ENCODE measurements around the gene ACTN2.

The ACTN2 gene

DNA sequence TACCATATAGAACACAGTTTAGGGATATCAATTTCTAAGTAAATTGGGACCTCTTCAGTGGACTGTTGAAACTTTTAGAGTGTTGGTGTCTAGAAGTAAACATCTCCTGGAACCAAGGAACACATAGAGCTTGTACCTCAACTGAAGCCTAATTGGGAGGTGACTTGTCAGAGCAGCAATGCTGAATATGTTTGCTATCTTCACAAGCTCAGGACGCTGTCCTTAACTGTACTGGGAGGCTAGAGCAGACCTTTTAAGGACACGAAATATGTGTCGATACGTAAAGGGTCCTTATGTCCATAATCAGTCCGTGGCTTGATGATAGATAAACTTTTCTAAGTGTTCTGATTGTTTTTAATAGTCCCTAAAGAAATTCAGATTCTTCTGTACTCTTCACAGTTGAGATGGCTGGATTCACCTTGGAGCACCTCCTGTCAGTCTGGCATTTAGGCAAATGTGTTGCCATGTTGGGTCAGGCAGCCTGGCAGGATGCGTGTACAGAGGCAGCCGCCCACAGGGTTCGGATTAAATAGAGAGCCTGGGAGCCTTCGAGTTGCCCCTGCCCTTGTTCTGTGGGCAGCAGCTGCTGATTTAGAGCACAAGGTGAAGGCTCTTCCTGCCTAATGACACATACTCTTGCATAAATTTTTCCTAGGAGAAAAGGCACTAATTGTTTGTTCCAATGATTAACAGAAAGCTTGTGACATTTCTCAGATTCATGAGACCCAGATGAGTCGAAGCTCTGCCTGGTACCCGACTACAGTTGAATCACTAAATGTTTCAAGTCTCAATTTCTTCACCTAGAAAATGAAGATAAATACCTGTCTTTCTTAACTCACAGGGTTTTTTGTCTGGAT, 3.6 kb downstream of the ACTN2 start:
- no peak for DNase-seq (ENCODE audit: low read depth in 1 of 2, low spot score in 1 of 2)

DNA sequence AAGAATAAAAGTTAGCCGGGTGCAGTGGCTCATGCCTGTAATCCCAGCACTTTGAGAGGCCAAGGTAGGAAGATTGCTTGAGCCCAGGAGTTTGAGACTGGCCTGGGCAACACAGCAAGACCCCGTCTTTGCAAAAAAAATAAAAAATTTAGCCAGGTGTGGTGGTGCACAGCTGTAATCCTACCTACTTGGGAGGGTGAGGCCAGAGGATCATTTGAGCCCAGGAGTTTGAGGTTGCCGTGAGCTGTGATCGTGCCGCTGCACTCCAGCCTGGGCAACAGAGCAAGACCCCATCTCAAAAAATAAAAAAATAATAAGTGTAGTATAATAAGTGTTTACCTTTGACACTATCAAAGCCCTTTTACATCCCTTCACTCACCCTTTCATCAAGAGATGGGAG, 5.0 kb downstream of the ACTN2 start:
- DNase-seq (ENCODE audit: low read depth in 1 of 2, low spot score in 1 of 2): no peak

DNA sequence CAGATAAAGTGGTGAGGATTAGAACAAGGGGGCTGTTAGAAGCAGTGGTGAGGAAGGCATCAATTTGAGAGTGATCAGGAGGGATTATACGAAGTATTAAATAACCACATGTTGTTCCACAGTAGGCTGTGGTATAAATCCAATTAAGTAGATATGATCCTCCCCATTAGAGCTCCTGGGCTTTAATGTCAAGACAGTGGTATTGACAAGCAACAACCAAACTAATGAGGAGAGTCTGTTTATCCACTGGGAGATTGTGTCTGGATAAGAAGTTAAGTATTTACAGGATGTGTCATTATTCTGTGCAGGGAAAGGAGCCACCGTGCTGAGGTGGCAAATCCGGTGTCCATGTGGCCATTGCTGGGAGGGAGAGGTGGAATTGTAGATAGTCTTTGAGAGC, 5.8 kb downstream of the ACTN2 start:
- DNase-seq (ENCODE audit: low read depth in 1 of 2, low spot score in 1 of 2): no peak

DNA sequence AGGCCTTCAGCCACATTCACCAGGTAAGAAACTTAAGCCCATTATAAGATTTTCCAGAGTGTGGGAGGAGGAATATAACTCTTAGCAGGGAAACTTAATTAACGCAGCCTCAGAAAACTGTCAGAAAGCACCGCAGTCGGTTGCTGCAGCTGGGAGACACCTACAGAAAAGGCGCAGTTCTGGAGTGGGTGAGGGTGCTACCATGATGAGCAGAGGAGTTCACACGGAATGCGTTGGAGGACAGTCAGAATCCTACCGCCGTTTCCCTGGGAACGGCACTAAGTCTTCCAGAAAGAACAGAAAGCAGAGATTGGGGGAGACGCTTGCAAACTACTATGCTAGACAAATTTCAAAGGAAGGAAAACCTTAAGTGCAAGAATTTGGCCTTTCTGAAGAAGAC, 6.4 kb downstream of the ACTN2 start:
- DNase-seq (ENCODE audit: low read depth in 1 of 2, low spot score in 1 of 2): no peak

DNA sequence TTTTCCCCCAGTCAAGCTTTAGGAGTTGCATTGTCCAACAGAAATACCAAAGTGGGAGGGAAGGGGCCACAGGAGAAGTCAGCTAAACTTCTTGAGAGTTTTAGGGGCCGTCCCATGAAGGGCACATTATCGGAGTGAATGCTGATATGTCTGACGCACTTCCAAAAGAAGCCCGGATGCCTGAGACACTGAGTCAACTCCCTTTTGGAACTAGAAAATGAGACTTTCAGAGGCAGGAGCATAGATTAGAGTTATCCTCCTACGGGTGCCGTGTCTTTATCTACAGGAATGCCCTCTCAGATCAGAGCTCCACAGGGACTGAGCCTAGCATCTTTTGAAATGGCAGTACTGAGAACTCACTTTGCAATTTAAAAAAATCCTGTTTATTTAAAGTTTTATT, 13.1 kb downstream of the ACTN2 start:
- DNase-seq (ENCODE audit: low read depth in 1 of 2, low spot score in 1 of 2): no peak

DNA sequence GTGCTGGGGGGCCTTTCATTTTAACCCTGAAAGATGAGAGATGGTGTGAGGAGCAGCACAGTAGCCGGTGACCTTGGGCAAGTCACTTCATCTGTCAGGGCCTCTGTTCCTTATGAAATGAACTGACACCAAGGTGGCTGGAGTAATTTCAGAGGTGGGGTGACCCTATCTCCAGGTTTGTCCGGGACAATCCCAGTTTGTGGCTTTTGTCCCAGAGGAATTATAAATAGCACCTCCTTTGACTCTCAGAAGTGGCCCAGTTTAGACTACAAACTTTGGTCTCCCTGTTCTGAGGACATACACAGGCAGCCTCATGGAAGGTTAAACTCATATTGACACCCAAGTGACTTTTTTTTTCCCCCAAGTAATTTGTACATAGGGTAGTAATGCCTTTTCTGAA, 14.6 kb downstream of the ACTN2 start:
- no peak for DNase-seq (ENCODE audit: low read depth in 1 of 2, low spot score in 1 of 2)

DNA sequence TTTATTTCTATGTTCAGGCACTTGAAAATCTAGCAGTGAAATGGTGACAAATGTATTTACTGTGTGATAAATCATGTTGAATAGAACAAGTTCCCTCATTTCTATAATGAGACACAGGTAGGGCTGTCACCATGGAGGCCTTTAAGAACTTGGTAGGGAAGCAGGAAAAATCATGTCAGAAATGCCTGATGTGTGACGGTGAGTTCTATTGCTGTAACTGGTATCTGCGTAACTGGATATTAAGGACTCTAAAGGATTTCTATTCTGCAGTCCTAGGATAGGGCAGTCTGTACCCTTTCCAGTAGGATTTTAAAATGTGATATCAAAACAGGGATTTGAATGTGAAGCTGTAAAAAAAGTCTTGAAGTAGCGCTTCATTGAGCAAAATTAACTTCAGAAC, 15.5 kb downstream of the ACTN2 start:
- DNase-seq (ENCODE audit: low read depth in 1 of 2, low spot score in 1 of 2): no peak

DNA sequence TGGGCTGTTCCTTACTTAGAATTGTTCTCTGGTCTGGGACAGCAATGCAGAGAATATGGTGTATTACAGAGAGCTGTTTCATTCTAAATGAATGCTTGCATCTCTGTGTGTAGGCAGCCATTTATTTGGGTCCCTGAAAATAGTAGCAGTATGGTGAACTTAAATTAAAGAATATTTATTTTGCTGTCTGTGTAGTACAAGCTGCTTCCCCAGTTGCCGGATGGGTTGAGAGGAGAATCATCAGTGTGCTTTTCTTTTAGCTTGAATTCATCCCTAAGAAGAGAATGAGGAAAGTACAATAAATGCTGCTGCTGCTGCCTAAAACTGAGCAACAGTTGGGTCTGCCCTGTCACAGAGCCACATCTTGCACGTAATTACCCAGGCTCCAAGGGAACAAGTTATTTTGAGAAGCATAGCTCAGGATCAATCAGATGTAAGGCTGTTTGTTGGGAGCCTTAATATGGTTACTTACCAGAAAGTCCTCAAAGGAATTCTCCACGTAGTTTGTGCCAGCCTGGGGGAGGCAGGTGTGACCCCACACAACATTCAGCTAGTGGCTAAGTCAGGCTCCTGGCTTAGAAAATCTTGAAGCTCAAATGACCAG, 16.6 kb downstream of the ACTN2 start:
- no peak for DNase-seq (ENCODE audit: low read depth in 1 of 2, low spot score in 1 of 2)

DNA sequence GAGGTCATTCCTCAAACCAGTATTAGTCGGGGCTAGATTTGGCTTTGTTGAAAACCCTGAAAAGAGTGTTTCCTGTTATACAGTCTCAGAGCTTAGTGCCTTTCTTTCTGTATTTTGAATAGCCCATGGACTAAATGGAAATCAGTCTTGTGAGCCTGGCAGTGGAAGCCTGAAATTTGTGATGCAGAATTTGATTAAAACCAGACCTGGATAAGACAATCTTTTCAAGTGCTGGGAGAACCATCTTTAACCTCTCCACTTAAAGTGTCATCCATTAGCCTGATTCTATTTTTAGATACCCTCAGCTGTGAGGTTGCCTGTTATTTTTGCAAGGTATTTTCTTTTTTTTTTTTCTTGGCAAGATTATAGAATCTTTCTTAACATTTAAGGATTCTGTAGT, 19.5 kb downstream of the ACTN2 start:
- DNase-seq (ENCODE audit: low read depth in 1 of 2, low spot score in 1 of 2): no peak

DNA sequence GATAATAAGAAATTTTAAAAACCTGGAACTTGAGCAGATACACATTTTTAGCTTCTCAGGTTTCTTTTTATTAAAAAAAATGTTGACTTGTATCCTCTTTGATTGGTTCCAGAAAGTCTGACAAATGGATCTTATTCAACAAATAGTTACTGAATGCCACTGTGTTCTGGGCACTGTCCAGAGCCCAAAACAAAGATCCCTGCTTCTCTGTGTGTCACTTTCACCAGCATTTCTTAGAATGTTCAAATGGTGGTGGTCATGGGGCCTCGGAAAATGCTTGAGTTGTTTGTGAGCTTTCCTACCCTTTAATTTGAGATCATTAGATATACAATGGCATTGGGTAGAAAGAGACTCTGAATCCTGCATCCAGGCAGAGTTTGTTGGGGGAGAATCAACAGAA, 19.9 kb downstream of the ACTN2 start:
- no peak for DNase-seq (ENCODE audit: low read depth in 1 of 2, low spot score in 1 of 2)

DNA sequence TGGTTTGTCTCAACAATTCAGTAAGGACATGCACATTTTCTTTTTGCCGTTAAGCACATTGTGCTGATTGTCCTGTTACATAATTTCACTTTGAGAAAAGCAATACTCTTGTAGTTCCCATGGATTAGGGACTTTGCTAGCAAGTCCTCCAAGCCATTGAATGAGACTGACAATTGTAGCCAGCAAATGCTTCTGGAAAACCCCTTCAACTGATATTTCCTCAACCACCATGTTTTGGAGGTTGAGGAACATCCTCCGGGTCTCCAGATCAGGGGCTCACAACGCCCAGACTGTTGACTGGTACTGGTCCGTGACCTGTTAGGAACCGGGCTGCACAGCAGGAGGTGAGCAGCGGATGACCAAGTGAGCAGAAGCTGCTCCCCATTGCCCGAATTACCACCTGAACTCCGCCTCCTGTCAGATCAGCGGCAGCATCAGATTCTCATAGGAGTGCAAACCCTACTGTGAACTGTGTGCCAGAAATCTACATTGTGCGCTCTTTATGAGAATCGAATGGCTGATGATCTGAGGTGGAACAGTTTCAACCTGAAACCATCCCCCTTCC, 24.1 kb downstream of the ACTN2 start:
- DNase-seq (ENCODE audit: low read depth in 1 of 2, low spot score in 1 of 2): no peak

DNA sequence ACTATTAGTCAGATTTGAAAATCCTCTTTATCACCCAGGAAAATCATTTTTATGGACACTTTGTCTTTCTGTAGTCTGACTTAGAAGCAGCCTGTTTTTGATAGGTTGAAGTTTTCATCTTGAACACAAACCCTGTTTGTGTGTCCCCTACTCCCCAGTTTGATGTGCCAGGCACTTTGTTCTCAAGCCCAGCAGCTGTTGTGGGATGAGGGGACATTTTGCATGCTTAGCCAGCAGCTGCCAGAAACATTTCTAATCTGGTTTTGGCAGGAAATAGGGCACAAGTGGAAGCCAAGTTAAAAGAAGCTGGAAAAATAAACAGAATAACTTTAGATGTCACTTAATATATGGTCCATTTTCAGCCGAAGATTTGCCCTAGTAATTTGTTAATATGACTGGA, 29.9 kb downstream of the ACTN2 start:
- DNase-seq (ENCODE audit: low read depth in 1 of 2, low spot score in 1 of 2): no peak

DNA sequence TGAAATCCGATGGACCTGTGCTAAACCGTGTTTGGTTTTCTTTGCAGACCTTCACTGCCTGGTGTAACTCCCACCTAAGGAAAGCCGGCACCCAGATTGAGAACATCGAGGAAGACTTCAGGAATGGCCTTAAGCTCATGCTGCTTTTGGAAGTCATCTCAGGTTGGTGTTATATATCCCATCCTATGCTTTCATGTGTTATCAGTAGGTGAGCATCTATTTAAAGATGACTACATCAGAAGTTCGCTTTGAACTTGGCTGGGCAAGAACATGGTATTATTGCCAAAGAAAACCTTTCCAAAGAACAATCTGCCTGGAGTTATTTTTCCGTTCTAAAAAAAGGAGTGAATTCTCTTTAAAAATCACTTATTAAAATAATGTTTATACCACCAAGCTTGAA, 31.5 kb downstream of the ACTN2 start:
- no peak for DNase-seq (ENCODE audit: low read depth in 1 of 2, low spot score in 1 of 2)

DNA sequence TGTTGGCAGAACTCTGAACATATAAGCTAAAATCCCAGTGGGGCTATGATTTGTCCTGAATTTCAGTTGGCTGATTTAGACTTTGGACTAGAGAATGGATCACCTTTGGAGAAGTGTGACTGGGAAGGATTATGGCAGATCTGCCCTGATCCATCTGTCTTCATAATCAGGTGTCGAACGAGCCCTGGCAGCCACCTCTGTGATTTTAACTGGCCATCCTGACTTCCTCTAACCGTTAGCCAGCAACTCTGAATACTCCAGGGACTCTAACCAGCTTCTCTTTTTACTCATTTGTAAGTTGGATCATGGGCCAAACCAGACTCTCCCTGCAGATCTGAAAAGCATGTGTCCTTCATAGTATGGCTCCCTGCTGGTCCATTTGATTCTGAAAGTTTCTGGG, 32.0 kb downstream of the ACTN2 start:
- DNase-seq (ENCODE audit: low read depth in 1 of 2, low spot score in 1 of 2): no peak

DNA sequence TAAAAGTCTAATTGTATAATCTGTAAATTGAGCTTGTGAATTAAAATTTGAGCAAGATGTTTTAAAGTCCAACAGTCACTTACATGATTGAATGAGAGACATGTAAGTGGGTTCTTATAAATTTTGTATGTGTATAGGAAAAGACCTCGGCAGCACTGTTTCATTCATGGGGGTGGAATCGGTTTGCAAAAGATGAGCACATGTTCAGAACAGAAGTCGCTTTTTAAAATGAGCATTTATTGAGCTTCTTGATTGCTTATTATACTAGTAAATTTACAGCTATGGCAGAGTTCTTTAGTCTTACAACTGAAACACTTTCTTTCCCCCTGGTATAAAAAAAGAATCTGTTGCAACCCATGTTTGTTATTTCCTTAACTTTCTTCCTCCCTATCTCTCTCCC, 33.9 kb downstream of the ACTN2 start:
- no peak for DNase-seq (ENCODE audit: low read depth in 1 of 2, low spot score in 1 of 2)

DNA sequence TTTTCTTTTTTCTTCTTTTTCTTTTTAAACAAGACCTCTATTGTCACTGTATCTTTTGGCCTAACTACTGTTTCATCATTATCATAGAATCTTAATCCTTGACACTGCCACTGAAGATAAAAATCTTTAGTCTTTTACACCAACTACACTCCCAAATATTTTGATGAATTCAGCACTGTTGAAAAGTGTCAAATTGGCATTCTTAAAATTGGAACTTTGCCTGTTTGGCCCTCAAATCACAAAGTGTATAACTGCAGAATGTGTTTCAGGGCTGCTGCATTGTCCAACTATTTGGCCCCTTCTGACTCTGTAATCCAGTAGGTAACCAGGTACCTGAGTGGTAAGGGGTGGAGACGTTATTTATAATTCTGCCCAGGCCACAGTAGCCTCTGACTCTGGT, 34.3 kb downstream of the ACTN2 start:
- DNase-seq (ENCODE audit: low read depth in 1 of 2, low spot score in 1 of 2): no peak

DNA sequence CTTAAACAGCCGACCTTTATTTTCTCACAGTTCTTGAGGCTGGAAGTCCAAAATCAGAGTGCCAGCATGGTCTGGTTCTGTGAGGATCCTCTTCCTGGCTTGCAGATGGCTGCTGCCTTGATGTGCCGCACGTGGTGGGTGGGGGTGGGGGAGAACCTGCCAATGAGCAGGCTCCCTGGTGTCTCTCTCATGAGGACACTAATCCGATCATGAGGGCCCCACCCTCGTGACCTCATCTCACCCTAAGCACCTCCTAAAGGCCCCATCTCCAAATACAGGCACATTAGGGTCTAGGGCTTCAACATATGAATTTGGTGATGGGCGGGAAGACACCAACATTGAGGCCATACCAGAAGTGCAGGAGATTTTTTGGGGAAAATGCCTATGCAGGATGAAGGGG, 37.8 kb downstream of the ACTN2 start:
- no peak for DNase-seq (ENCODE audit: low read depth in 1 of 2, low spot score in 1 of 2)

DNA sequence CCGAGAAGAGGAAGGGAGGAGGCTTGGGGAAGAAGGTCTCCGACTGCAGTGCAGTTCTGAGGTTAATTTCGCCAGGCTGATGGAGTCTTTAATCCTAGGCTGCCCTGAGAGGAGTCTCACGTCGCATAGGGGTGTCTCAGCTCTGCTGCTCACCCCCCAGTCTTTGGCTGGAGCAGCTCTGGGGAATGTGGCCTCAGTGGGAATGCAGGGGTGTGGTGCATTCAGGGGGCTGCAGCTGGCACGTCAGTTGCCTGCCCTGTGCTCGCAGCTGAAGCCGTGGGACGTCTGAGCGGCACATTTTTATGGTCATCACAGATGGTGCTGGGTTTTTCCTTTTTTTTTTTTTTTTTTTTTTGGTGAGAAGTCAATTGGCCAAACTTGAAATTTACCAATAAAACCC, 38.2 kb downstream of the ACTN2 start:
- no peak for DNase-seq (ENCODE audit: low read depth in 1 of 2, low spot score in 1 of 2)

DNA sequence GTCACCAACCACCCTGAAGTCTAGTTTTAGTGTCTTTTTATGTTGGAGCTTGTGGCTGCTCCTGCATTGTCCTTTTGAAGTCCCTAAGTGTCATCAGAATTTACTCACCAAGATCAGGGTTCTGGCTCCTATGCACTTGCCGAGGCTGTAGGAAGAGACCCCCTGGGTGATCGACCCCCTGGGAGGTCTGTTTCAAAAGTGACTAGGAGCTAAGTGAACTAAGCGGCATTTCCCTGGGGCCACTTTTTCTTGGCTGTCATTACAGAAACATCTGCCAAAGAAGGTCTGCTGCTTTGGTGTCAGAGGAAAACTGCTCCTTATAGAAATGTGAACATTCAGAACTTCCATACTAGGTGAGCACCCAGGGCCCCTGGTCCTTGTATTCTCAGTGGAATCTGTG, 39.4 kb downstream of the ACTN2 start:
- no peak for DNase-seq (ENCODE audit: low read depth in 1 of 2, low spot score in 1 of 2)

DNA sequence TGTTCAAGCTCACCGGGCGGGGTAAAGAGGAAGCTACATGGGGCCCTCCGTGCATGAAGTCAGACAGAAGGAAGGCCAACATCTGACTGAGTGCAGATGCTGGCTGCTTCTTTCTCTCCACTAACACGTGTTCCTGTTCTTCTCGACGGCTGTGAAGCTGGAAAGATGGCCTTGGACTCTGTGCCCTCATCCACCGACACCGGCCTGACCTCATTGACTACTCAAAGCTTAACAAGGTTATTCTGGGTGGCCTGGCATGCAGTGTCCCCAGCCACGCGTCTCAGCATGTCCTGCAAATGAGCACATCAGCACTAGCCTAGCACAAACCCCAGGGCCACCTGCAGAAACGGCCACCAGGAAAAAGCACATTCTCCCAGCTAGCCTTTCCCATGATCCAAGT, 41.2 kb downstream of the ACTN2 start:
- no peak for DNase-seq (ENCODE audit: low read depth in 1 of 2, low spot score in 1 of 2)

DNA sequence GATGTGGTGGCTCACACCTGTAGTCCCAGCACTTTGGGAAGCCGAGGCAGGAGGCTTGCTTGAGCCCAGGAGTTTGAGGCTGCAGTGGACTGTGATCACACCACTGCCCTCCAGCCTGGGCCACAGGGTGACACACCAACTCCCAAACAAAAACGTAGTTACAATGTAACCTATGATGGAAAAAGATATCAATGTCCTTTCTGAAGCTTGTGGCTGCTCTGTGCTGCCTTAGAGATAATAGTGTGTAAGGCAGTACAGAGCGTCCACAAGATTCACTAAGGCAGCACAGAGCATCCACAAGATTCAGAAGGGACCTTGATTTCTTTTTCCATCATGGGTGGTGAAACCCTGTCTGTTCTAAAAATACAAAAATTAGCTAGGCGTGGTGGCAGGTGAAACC, 42.5 kb downstream of the ACTN2 start:
- DNase-seq (ENCODE audit: low read depth in 1 of 2, low spot score in 1 of 2): no peak

DNA sequence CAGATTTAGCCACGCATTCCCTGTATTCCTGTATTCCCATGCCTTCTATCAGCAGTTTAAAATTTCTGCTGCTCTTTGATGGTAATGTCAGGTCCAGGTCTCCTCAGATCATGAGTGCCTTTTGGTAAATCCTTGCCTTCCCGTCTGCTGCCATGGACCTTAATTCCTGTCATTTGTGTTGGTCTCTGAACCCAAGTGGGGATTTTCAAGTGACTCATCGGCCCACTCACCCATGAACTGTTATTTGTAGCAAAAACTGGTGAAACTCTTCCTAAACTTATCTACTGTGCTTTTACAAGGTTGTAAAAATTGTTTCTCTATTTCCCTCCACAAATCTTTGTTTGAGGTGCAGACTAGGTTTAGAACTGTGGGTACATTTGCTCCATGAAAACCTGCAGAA, 47.4 kb downstream of the ACTN2 start:
- DNase-seq (ENCODE audit: low read depth in 1 of 2, low spot score in 1 of 2): no peak
